HG02943 (cell line): ENCODE measurements around the gene ANGPTL5.
"Not testable (repeated sequence)": the region's sequence is repeated elsewhere in the genome, so short reads cannot be mapped to it uniquely, and the experiment has no call there.

ENCODE experiments used
- ATAC-seq: cut with Tn5 transposase; IDR thresholded peaks from one replicate; pipeline ENCODE4 v1.9.1; 2021; ENCODE audit warnings: mild to moderate bottlenecking, low read depth, moderate library complexity; ENCODE audit not compliant: unreplicated experiment

The ANGPTL5 gene

DNA sequence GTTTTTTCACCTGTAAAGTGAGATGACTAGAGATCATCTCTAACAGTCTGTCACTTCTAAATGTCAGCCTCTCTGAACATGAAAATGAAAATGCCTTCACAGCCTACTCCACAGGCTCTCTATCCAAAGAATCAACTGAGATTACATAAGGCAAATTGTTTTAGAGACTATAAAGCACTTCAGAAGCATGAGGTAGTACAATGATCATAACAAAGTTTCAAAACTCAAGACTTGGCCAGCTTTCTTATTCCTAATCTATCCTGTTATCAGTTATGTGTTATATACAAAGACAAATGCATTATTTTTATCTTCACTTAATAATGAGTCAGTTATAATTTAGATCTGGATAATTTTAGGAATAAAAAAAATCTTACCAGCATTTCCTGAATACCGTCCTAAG is 21.8 kb downstream of the ANGPTL5 start:
- no peak for ATAC-seq

DNA sequence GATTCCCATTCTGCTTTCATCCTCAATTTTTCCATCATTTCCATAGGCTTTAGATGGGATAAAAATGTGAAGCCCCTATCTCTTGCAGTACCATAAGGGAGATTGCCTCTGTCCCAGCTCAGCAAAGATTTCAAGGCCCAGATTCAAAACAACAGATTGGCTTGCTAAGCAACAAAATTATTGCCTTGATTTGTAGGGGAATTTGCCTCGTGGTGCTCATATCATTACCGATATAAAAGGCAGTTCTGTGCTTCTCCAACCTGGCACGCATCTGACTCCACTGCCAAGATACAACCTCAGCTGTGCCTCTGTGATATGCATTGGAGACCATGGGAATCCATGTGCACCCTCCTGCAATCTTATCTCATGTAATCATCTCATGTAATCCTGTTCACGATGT is 26.6 kb downstream of the ANGPTL5 start:
- no peak for ATAC-seq

DNA sequence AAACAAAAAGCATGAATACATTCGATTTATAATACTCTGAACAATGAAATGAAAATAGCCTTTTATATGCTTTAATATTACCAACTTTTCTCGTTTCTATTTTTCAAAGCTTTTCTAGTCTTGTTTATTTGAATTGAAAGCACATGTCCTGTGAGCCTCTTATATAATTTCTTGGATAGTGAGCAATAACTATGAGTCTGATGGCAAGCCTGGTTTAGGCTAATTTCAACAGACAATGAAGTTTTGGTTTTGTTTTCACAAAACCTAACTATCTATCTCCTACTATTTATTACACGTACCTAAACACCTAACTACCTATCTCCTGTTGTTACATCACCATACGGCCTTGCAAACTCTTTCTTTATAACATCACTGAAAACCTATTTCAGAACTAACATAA is 30.7 kb downstream of the ANGPTL5 start:
- no peak for ATAC-seq

DNA sequence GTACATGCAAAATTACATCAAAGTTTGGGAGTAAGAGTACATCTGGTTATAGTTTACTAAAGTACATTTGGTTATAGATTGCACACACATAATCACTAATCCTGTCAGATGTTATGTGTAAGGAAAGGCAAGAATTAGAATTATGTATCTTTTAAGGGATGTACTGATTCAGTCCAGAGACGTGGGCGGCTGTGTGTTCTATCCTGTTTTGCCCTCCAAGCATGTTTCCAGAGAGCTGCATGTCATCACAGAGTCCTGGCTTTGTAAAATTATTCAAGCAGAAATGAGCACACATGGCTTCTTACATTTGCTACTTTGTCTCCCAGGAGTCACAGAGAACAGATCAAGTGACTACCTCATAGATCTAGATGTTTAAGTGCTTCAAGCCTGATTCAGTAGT is 34.7 kb downstream of the ANGPTL5 start:
- ATAC-seq = no peak

DNA sequence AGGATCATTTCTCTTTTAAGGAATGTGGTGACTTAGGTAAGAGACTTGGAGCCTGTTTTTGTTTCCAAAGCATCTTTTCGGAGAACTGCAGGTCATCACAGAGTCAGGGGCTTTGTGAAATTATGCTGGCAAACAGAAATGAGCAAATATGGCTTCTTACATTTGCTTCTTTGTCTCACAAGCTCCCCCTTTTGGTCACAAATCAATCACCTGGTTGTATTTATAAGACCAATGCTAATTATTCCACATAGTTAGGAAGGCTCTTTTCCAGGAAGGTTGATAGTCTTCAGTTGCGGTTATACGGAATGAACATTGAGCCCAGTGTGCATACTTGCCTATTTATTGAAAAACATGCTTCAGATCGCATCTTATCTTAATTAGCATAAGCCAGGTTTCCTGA is 36.1 kb downstream of the ANGPTL5 start:
- no peak for ATAC-seq

DNA sequence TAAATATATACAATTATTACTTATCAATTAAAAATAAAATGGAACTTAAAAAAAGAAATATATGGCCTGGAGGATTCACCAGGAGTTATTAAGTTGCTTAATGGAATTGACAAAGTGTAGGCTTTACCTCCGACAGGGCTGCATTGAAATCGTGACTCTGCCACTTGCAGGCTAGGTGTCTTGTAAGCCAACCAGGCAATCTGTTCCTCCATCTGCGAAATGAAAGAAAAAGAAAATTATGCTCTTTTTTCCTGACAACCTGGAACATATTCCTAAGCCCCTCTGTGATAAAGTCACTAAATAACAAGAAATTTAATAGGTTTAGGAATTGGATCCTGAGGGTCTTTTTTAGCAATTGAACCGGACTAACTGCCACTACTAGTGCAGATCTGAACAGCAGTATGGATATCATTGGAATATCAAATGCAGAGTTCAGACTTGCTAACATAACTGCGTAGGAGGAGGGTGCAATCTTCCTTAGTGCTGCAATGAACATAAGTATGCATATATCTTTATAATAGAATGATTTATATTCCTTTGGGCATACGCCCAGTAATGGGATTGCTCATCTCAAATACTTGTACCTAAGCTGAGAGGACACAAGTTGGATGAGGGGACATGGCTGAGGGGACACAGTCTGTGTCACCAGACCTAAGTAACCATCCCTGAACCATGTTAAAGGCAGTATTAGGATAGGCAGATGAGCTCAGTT is 44.0 kb downstream of the ANGPTL5 start:
- ATAC-seq = no peak

DNA sequence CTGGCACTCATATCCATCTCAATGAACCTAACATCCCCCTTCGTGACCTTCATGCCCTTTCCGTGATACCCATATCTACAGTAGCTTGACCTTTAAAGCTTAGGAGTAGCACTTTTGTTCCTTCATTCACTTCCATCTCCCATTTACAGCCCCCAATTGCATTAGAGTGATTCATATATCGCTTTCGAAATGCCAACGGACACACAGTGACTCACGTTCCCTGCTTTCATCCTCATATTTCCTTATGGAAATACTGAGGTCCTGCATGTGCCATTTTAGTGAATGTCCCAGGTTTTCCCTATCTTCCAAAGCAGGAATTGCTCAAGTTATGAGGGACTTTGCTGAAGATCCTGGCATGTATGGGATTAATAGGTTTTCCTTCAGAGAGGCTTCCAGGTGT is 45.8 kb downstream of the ANGPTL5 start:
- ATAC-seq = no peak

DNA sequence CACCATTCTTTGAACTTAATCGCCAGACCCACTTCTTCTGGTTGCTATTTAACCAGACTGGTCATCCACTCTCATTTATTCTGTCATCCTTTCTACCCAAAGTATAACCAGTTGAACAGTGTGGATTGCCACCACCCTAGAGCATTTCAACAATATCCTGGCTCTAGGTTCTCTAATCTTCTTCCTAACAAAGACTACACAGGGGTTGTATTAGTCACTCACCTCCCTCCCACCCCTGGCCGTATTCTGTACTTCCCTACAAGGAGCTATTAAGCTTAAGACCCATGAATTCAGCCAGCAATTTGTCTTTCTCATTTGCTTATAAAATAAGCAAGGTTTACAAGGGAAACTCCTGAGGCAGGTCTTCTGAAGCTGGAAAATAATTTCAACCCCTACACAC is 48.4 kb downstream of the ANGPTL5 start:
- ATAC-seq = no peak

DNA sequence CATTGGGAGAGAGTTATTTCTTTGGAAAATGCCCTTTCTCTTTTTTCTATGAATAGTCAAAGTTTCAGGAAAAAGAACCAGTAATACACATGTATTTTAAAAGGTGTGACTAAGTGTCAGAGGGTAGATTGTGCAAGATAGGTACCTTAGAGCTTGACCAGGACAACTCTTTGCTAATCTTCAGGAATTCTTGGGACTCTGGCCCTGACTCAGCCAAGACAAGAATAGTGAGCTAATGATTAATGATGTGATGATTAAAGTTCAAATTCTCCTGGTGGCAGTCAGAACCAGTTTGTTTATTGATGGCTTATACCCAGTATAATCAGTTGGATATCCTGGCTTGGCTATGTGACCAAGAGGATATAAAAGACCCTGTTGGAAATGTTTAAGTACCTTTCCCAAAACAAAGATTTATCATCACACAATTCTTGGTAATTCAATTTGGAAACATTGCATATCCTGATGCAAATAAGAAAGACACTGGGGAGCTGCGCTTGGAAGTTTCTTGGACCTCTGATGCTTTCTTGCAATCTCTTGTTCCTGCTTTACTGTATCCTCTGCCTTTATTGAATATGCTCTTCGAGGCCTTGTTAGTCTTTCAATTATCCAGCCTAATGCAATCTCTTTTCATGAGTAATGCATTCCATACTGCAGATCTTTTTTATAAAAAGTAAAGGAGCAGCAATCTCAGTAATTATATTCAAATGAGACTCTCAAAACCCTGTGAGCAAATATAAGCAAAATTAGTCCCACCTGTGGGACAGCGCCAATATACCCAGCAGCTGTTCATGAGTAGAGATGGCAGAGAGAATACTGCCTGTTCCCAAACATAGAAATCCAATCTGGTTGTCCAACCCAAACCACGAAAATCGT is 49.5 kb downstream of the ANGPTL5 start:
- no peak for ATAC-seq

DNA sequence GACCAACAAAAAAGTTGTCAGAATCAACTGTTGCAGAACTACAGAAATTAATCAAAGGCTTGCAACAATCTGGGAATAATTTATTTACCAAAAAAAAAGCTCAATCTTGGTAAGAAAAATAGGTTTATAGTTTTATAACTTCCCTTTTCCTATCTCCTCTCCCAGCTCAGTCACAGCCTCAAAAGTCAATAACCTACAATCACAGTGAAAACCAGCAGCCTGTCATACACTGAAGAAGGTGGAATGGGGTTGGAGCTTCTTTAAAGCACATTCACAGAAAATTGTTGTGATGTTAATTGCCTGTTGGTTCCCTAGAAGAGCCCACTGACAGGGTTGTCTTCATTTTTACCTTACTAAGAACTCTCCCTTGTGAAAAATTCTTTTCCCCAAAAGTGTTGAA is 52.2 kb downstream of the ANGPTL5 start:
- ATAC-seq = no peak

DNA sequence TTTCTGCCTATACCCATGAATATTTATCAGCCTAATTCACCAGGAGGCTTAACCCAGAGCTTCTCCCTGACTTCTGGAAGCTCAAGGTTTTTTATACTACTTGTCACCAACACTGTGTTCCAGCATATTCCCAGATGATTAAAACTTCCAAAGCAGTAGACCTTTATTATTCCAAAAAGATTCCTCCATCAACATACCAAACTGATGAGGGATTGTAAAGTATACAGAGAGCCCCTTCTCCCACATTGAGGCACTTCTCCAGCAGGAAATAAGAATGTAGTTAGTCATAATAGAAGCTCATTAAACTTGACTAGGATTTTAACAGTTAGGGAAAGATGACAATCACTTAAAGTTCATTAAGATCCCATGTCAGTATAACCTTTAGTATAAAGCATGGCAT is 53.0 kb downstream of the ANGPTL5 start:
- no peak for ATAC-seq

DNA sequence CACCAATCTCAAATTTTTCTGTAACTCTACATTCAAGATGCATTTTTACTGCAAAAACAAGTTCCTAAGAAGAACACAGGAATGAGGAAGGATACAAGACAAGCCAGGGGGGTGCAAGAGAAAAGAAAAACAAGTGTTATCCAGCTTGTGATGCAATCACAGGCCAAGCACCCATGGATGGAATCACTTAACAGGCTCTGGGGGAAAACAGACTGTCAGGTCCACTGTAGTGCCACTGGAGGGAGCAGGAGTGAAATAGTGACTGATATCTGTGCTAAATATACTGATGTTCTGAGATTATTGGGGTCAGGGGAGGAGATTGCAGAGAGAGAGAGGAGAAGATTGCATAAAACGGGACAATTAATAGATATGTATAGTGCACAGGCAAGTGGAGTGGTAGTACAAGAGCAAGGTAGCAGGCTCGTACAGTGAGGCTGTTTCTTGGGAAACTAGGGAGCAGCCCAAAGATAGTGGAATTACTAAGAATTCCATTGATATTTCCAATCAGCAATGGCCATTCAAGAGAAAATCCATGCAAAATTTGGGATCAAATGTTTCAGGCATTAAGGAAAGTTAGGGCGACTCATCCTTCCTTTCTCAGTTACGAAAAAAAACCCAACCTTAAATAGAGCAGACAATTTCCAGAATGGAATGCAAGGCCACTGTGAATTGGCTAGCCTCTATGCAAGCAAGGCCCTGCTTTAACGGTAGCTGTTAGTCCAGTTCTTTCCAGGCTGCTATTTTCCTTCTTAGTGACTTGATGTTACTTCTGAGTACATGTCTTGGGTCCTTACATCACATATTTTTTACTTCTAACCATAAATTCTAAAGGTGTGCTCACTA is 53.7 kb downstream of the ANGPTL5 start:
- no peak for ATAC-seq

DNA sequence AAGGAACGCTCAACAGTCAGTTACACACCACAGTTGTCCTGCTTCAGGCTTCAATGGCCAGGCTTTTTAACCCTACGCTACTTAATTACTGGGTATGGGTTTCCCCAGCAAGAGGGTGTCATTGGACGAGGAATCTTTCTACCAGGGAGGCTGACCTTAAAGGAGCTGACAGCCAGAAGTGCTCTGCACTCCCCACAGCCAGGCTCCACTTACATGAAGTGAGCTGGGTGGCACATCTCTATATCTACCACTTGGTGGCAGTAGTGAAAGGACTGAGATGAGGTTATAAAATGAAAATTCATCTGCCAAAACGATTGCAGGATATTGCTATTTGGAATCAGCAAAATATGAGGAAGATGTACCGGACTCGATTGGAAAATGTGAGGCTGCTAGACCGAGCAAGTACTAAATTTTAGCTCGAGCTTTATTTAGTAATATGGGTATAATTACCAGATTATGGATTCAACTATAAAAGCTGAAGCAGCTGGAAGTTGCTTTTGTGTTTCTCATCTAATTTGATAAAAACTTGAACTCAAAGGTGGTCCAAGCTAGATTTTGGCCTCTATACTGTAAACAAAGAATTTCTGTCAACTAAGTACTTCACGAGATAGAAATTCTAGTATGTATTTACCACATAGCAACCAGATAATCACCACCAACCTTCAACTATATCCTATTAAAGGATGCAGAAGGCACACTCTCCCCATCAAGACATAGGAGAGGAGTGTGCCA is 55.5 kb downstream of the ANGPTL5 start:
- no peak for ATAC-seq

DNA sequence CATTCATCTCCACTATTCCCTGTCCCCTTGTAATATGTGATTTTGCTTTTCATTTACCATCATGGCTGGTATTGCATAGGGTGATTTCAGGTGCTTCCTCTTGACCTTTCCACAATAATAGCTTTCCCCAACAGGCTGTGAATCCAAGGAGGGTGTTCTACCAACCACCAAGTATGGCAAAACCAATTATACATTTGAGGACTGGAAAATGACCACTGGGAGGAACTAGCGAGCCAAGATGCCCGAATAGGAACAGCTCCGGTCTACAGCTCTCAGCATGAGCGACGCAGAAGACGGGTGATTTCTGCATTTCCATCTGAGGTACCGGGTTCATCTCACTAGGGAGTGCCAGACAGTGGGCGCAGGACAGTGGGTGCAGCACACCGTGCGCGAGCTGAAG is 64.1 kb downstream of the ANGPTL5 start:
- not testable (repeated sequence) for ATAC-seq

DNA sequence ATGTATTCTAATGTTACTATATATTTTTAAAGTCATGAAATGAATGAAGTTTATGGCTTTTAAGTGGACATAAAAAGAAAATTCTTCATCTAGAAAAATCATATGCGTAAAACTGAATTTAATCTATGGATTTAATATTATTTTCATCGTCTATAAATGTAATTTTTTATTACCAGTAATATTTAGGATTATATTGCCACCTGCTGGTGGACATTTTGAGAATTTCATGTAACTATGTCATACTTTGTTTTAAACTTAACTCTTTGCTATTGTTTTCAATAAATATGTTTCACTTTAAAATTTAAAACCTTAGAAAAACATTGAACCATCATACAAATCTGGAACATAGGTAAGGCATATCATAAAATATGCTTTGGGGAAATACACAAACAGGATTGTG is 68.1 kb downstream of the ANGPTL5 start:
- no peak for ATAC-seq

DNA sequence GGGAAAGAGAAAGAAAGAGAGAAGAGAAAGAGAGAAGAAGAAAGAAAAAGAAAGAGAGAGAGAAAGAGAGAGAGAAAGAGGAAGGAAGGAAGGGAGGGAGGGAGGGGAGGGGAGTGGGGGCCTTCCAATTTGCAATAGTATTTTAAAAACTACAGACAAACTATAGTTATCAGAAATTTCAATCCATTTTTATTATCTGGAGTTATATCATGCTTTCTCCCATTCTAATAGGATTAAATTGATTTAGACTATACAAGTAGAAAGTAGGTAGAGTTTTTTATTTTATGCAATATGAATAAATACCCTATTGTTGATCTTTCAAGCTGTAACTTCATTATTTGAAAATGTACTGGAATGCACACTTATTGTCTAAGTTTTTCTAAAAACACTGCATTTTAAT is 71.7 kb downstream of the ANGPTL5 start:
- no peak for ATAC-seq

DNA sequence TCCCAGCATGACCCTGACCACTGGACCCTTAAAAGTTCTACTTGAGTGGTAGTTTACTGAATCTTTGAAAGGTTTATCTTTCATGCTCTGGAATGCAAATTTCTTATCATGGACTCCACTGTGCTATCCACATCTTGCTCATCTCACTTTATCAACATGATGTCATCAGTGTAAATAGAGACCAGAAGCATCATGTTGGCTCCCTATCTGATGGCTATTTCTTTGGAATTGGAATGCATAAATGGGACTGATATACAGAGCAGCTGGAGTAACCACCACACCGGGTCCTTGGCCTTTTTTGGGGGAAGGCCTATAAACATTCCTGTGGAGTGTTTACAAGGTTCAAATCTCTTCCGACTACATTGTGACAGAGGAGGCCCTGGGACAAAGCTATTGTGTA is 75.6 kb downstream of the ANGPTL5 start:
- no peak for ATAC-seq
